ENCODE data around the gene AHSA1. TPM values are rescaled to one million over a fixed set of nuclear protein-coding genes. Genes with fewer than 3 reads are reported as not detected.
"Not testable (repeated sequence)": the region's sequence is repeated elsewhere in the genome, so short reads cannot be mapped to it uniquely, and the experiment has no call there.

Gene AHSA1
- polyA plus RNA-seq (ENCODE audit: insufficient read length), result 109 TPM

DNA sequence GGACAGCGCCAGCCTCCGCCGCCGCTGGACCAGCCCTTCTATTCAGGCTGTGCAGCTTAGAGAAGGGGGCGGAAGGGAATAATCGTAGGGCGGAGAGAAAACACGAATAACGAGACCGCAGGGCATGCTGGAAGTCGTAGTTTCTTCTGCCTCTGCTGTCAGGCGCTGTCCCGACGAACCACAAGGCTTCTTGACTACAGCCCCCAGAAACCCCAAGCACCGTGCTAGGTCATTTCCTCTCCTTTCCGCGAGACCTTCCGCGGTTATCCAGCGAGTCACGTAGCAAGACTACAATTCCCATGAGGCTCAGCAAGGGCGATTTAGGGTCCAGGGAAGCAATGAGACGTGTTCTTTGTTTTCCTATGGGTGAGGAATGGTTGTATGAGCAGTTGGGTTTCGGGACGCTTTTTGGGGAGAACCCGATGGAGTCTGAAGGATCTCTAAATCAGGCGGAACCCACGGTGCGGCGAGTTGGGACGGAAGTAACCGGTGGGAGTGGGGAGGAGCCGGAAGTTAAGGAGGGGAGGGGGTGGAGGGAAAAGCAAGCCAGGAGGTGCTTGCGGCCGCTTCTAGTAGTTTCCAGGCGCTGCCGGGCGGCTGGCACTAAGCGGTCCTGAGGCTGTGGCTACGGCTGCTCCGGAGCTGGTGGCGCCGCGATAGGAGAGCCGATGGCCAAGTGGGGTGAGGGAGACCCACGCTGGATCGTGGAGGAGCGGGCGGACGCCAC is at the start of gene AHSA1, which contains the start of gene VIPAS39:
TSS of gene AHSA1 (plus strand) at position 572 of the 727 bp plus-strand sequence. CDS start at position 669, 97 bp downstream.
TSS of gene VIPAS39 (minus strand) at position 80 of the 727 bp plus-strand sequence. CDS start 3,499 bp downstream, outside the sequence.
- DNase-seq, result peak; percentile 98

DNA sequence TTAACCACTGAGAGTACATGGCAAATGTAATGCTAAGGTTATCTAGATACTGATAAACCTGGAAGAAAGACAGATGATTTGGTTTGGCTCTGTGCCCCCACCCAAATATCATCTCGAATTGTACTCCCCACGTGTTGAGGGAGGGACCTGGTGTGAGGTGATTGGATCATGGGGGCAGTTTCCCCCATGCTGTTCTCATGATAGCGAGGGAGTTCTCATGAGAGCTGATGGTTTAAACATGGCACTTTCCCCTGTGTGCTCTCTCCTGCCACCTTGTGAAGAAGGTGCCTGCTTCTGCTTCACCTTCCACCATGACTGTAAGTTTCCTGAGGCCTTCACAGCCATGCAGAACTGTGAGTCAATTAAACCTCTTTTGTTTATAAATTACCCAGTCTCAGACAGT is 48.8 kb upstream of the AHSA1 start:
- no peak for DNase-seq

DNA sequence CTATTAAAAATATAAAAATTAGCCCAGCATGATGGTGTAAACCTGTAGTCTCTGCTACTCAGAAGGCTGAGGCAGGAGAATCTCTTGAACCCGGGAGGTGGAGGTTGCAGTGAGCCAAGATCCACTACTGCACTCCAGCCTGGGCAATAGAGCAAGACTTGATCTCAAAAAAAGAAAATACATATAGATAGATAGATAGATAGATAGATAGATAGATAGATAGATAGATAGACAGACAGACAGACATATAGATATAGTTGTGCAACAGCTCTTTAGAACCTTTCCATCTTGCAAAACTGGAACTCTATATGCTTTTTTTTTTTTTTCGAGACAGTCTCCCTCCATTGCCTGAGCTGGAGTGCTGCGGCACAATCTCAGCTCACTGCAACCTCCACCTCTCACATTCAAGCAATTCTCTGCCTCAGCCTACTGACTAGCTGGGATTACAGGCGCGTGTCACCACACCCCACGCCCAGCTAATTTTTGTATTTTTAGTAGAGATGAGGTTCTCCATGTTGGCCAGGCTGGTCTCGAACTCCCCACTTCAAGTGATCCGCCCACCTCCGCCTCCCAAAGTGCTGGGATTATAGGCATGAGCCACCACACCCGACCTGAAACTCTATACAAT is 42.4 kb upstream of the AHSA1 start:
- DNase-seq, result not testable (repeated sequence)

DNA sequence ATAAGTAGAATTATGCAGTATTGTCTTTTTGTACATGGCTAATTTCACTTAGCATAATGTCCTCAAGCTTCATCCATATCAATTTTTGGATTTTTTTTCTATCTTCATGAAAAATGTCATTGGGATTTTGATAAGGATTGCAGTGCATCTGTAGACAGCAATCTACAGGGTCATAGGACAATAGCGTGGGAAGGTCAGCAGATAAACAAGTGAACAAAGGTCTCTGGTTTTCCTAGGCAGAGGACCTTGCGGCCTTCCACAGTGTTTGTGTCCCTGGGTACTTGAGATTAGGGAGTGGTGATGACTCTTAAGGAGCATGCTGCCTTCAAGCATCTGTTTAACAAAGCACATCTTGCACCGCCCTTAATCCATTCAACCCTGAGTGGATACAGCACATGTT is 41.8 kb upstream of the AHSA1 start:
- DNase-seq, result not testable (repeated sequence)

DNA sequence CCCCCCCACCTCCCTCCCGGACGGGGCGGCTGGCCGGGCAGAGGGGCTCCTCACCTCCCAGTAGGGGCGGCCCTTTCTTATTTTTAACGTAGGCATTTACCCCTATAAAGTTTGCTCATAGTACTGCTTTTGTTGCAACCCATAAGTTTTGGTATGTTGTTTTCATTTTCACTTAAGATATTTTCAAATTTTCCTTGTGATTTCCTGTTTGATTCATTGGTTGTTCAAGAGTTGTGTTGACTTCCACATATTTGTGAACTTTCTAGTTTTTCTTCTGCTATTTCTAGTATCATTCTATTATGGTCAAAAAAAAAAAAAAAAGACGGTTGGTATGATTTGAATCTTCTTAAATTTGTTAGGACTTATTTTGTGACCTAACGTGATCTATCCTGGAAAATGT is 41.1 kb upstream of the AHSA1 start:
- DNase-seq, result no peak

DNA sequence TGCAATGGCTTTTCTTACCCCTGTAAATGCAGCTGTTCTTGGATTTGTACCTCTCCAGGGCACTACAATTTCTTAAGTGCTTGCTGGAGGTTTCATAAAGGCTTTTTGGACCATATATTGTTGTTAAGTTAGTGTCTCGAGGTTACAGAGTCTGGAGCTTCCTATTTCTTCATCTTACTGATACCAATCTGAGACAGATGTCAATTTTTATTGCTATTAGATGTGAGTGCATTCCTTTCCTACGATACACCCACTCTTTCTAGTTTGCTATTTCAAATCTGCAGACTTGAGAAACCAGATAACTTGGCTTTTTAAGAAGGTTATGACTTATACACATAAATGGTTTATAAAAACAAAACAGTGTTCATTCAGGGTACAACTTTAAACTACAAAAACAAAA is 36.7 kb upstream of the AHSA1 start:
- DNase-seq, result no peak

DNA sequence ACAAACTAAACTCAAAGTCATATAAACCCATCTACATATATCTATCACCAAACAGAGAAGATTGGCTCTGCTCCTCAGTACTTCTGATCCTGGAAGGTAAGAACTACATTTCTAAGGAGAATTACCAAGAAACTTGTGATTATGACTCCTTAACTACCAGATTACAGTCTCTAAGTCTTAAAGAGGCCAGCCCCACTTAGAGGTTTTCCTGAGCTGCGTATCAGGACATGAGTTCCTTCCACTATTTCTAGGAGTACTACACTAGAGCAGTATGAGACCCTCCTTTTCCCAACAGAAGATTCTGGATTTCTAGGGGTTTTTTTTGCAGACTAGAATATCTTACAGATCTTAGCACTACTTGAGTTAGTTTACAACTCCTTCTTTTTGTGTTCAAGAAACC is 34.5 kb upstream of the AHSA1 start, which contains the start of gene NOXRED1:
TSS of gene NOXRED1 (minus strand) at position 101 of the 400 bp plus-strand sequence. CDS start 634 bp downstream, outside the sequence.
- DNase-seq, result no peak

DNA sequence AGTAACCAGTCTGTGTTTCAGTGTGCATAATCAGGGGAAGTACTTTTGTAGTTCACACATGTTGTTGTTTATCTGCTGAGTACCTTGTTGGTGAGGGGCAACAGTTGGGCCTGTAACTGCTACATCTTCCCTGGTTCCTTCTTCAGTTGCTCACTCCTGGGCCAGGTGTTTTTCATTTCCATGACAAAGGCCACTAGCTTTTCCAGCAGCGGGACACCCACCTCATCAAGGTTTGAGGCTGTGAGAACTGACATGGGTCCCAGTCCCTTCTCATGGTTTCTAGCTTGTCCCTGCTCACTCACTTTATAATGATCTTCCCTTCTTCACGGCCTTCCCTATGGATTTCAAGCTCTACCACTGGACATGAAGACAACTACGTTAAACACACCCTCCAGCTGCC is 33.0 kb upstream of the AHSA1 start:
- no peak for DNase-seq

DNA sequence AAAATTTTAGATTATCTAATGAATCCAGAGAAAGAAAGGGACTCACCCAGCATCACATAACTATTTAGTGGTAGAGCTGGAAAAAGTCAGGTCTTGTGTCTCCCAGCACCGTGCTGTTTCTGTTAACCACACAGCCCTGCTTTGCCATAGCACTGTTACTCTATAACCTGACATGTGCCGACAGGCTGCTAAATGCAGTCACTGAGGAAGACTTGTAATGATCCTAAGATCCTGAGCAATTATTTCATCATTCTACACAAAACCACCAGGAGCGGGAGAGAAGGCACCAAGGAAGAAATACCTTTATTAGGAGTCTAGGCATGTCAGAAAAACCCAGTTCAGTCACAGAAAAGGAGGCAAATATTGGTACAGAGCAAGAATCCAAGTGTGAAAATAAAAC is 31.5 kb upstream of the AHSA1 start:
- no peak for DNase-seq

DNA sequence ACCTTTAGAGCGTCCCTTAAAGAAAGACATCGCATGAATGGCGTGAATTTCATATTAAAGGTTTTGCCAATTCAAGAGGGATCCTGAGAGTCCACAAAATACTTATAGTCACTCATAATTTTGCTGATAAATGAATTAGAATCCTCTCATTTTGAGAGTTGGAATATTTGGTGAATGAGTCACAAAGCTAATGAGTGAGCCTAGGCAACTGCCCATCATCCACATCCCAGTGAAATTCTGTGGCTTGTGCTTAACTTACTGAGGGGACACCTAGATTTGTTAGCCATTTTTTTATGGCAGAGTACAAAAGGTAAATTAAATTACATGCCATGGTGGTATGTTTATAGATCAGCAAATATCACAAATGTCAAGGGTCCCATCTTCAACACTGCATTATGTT is 21.9 kb upstream of the AHSA1 start:
- no peak for DNase-seq

DNA sequence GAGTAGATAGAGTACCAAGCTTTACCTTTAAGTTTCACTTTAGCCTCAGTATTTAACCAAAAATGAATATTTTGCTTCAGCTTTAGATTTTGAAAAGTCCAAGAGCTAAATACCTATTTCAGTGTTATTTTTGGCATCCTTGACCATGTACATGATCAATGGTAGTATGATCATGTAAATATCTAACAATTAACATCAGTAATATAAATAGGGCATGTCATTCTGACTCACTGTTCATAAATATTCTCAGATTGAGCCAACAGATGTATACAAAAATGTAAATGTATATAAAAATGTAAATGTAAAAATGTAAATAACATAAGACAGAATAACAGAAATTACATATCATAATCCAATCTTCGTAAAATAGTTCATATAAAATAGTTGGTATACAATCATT is 19.3 kb upstream of the AHSA1 start:
- no peak for DNase-seq

DNA sequence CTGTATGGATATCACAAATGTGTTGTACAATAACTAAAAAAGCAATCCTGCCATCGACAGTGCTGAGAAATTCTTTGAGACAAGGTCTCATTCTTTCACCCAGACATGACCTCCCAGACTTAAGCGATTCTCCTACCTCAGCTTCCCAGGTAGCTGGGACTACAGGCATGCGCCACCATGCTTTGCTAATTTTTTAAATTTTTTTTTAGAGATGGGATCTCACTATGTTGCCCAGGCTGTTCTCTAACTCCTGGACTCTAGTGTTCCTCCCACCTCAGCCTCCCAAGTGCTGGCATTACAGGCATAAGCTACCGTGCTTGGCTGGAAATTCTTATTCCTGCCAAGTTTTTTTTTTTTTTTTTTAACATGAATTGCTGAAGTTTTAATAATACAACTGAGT is 18.0 kb upstream of the AHSA1 start:
- DNase-seq, result no peak

DNA sequence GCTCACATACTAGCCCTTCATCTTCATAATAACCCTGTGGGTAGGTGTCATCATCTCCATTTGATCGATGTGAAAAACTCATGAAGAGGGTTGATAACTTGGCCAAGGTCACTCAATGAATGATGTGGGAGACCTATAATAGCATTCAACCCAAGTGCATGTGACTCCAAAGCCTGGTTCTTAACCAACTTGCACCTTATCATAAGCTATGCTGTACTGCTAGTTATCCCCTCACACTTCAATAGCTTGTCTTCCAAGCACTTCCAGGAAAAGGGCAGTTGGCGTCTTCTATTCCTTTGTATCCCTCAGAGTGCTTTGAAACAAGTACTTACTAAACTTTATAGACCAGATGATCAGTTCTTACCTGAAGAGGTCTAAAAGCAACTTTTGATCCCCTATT is 15.7 kb upstream of the AHSA1 start:
- DNase-seq, result no peak

DNA sequence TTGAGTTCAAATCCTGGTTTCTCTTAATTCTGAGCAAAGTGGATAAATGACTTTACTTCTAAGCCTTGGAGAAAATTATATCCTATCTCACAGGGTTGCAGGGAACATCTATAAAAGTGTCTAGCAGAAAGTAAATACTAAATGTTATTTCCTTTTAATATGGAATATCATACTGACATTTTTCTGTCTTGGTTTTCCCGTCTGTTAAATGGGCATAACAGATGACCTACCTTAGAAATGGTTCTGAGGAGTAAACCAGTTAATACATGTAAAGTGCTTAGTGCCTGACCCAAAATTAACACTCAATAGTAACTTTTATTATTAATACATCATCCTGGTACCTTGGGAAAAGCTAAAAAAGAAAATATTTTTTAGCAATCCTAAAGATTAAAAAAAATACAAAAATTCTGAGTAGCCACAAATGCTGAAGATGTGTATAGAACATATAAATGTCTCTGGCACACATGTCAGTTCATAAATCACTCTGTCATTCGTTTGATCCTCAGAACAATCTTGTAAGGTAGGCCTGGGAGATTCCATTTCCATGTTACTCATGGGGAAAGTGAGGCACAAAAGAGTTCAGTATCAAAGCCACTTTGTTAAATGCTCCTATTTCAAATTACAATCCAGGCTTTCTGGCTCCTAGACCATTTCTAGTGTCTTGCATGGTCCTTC is 1.8 kb upstream of the AHSA1 start:
- no peak for DNase-seq

DNA sequence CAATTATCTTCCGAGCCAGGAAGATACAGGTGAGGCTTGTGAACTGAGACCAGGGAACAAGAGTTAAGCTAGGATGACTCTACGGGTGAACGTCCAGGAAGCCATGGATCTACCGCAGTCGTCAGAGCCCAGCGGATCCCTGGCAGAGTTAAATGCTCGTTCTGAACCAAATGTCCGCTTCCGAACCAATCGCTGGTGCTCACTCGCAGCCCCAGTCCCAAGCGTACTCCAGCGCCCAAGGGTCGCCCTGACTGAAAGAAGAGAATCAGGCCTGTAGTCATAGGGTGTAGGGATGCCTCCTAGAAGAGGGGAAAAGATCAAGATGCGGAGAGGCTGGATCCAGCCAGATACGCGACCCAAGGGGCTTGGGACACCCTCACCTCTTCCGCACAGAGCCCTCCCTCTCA is 775 bp upstream of the AHSA1 start:
- DNase-seq, result no peak

DNA sequence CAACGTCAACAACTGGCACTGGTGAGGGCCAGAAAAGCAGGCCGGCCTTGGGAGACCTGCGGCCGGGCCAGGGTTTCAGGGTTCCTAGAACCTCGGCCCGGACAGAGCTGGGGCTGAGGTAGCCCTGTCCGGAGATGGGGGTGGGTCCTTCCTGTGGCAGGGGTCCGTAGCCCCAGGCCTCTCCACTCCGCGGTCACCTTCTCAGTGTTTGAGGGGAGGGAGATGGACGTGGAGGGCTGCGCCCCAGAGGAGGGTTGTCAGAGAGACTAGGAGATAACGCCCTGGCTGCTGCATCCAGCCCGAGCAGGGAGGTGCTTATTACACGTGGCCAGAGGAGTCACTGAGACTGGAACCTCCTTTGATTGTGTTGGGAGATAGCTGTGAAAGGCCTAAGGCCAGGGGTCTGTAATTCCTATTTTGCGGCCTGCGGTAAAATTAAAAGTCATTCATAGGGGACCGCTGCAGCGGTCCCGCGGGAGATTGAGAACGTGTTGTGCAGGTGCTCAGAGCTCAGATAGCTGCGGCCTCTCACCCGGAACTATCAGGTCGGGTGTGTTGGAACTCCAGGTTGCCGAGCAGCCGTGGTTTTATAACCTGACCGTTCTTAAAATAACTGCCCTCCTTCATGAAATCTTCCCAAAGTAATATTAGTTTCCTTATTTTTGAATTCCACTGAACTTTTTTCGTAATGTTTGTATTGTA is 507 bp downstream of the AHSA1 start:
- DNase-seq, result peak; percentile 29

DNA sequence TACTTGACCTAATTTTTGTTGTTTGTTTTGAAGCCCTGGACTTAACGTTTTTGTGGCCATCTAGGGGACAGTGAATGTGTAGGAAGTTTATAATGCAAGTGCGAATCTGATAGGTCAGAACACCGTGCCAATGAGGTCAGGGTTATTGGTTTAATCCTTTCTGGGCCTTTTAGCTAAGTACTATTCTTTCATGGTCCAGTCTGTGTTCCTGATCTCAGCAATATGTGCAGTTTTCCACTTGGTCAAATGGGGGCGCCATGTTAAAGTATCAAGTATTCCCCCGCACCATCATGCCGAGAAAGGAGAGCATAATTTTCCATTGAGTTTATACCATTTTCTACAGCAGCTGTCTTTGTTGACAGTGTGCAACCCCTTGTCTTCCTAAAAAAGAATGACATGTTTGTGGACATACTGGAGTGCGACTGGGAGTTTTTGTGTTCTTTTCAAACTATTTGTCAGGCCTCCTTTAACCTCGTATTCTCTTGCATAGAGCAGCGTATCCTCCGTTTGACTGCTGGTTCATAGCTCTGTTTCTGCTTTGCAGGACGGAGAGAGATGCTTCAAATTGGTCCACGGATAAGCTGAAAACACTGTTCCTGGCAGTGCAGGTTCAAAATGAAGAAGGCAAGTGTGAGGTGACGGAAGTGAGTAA is 1.3 kb downstream of the AHSA1 start:
- DNase-seq, result peak; percentile 33

DNA sequence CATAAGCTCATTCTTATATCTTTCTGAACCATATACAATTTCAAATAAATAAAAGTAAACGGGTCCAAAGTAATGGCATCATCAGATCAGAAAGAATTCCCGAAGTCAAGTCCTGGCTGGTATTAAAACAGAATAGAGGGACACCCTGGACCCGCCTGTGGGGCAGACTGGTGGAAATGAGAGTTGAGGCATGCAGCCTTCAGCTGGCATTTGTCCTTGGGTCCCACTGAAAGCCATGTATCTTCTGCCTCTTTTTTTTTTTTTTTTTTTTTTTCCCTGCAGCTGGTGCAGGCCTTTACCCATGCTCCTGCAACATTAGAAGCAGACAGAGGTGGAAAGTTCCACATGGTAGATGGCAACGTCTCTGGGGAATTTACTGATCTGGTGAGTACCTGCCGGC is 9.9 kb downstream of the AHSA1 start:
- DNase-seq, result no peak

DNA sequence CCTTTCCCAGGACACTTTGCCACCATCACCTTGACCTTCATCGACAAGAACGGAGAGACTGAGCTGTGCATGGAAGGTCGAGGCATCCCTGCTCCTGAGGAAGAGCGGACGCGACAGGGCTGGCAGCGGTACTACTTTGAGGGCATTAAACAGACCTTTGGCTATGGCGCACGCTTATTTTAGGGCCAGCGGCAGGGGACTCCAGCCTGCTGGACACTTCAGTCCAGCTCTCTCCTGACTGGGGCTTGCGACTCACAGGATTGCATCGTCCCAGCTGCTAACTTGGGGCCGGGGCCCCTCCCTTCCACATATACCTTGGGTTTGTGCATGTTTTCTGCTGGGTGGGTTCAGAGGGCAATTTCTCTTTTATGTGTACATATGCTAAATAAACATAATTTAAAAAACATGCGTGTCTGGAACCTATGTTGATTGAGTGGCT is 11.2 kb downstream of the AHSA1 start:
- no peak for DNase-seq

DNA sequence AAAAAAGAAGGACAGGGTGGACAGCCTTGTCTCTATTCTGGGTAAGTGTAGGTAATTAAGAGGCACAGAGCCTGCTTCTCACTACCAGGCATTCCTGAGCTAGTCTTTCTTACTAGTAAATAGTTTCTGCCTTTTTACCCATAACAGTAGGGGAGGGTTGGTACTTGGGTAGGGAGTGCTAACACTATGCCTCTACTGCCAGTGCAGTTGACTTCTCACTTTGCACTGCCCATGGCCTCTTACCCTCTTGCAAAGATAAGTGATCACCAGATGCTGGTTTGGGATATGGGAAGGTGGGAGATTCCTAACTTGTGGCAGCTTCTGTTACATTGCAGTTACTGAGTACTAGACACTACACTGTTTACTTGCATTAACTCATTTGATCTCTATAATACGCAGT is 11.6 kb downstream of the AHSA1 start:
- no peak for DNase-seq

DNA sequence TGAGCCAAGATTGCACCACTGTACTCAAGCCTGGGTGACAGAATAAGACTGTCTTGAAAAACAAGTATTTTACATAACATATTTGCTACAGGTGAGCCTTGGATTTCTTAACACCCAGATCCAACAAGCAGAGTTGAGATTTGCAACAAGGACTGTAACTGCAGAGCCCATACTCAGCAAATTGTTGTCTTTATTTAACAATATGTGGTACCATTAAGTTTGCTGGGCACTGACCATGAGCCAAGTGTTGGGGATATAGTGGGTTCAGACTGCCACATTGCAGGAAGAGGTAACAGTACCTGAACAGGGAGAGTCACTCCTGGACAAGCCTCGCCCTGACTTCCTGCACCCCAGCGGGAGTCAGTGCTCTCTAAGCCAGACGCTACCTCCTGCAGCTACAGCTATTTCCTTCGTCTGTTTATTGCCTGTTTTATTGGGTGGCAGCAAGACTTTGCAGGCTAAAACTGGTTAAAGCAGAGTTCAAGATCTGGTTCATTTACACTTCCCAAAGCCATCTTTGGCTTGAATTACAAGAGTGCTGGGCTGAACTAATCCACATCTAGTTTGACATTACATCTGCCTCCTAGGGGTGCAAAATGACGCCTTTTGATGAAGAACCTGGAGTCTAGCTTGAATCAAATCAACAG is 12.5 kb downstream of the AHSA1 start:
- DNase-seq, result no peak

DNA sequence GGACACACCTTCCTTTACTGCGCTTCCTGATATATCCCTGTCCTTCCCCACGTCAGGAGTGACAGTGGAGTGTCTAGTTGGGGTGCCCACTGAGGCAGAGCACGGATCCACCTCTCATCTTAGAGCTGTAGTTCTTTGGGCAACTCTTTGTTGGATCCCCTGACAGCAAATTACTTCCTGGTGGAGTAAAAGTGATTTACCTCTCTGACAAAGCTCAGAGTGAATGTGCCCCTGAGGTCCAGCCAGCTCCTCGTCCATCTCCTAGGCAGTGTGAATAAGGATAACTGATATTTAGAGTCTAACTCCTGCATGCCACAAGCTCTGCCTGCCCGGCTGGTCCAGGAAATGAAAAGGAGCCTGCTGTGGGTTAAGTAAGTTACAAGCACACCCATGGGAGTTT is 16.0 kb downstream of the AHSA1 start:
- no peak for DNase-seq
